Naive thymus-derived CD8-positive, alpha-beta T cell (primary cell): Measurements from ENCODE around the gene ISCU. TPM values are rescaled to one million over a fixed set of nuclear protein-coding genes. Genes with fewer than 3 reads are reported as not detected.

Source experiments
- ATAC-seq, 2 donors: fragments of 150-1000 bp; cut with Tn5 transposase in 1 of 2; sonication (Bioruptor Pico), chemical (Tn5 transposase) in 1 of 2; 1 replicate in 1 of 2; 2 replicates in 1 of 2; pipeline ENCODE4 v1.10.0; 2021; ENCODE audit warnings: mild to moderate bottlenecking in 2 of 2, moderate library complexity in 2 of 2
- POLR2A ChIA-PET: fragments of 350-600 bp; sonication (Branson Sonifier 250); formaldehyde crosslinking; loops from one replicate; lab custom pipeline; 2021; ENCODE audit warnings: antibody characterized with exemption; lab: Charles Lee
- DNase-seq, 10 donors: peaks; one replicate each; pipeline versions ENCODE4 v3.0.0 to v3.0.0-alpha.2; 2020 to 2022
- H3K27ac Mint-ChIP-seq, 10 donors: one replicate each; pipeline ENCODE4 v1.8.0; 2020 to 2022; ENCODE audit warnings: mild to moderate bottlenecking in 10 of 10, mixed read lengths in 10 of 10, moderate library complexity in 4 of 10, inconsistent platforms in 1 of 10
- H3K27me3 Mint-ChIP-seq, 5 donors: one replicate each; pipeline ENCODE4 v1.8.0; 2021 to 2022; ENCODE audit warnings: mixed read lengths in 5 of 5
- H3K36me3 Mint-ChIP-seq, 3 donors: one replicate each; pipeline ENCODE4 v1.8.0; 2020 to 2022; ENCODE audit warnings: mixed read lengths in 3 of 3, mild to moderate bottlenecking in 2 of 3, inconsistent platforms in 1 of 3
- H3K4me1 Mint-ChIP-seq, 4 donors: one replicate each; pipeline ENCODE4 v1.8.0; 2021 to 2022; ENCODE audit warnings: mixed read lengths in 4 of 4
- H3K4me3 Mint-ChIP-seq, 10 donors: one replicate each; pipeline ENCODE4 v1.8.0; 2020 to 2022; ENCODE audit warnings: mild to moderate bottlenecking in 10 of 10, mixed read lengths in 10 of 10, moderate library complexity in 6 of 10, inconsistent platforms in 1 of 10
- H3K9me3 Mint-ChIP-seq, 9 donors: one replicate each; pipeline ENCODE4 v1.8.0; 2020 to 2022; ENCODE audit warnings: mixed read lengths in 9 of 9, mild to moderate bottlenecking in 3 of 9, inconsistent platforms in 1 of 9, moderate library complexity in 1 of 9
- polyA plus RNA-seq, 3 donors: library from polyadenylated mRNA; unstranded; fragments of 300-500 nt; fragmentation: Illumina TruSeq; gene quantifications; one replicate each; pipeline ENCODE4 v1.2.3, GENCODE V29; 2021
- total RNA-seq, 8 experiments: library from RNA in 2 of 8; stranded (reverse) in 2 of 8; gene quantifications; one replicate each; pipeline ENCODE4 v1.2.3 and lab custom pipeline; 2021 to 2026

The ISCU gene
- total and polyA plus RNA-seq, 5 experiments from 2014 or later, result 176 to 373 (median 287) TPM

GRCh38 chr12:108594960-108595710, 32.7 kb downstream of the ISCU start:
- Mint-ChIP-seq H3K27ac (no peak overlapping the region), H3K4me1 (peaks cover 0 to 2% (median 0%) of the 10 kb centered on the region in 4 donors), H3K4me3 (no peak overlapping the region), H3K9me3 (no peaks in the 10 kb centered on the region), H3K36me3 (no peaks in the 10 kb centered on the region), H3K27me3 (no peaks in the 10 kb centered on the region)
- POLR2A ChIA-PET, result interaction anchor here (1.3 kb wide), 1 partner anchor 22 kb away, joined by 3 read pairs; no protein-coding TSS in a partner anchor
- ATAC-seq, result no peak
- DNase-seq, result no peak

GRCh38 chr12:108595711-108596647, 33.6 kb downstream of the ISCU start:
- Mint-ChIP-seq H3K27ac (no peak overlapping the region), H3K9me3 (no peaks in the 10 kb centered on the region), H3K4me1 (peaks cover 0 to 2% (median 0%) of the 10 kb centered on the region in 4 donors), H3K27me3 (no peaks in the 10 kb centered on the region), H3K4me3 (no peak overlapping the region), H3K36me3 (no peaks in the 10 kb centered on the region)
- ATAC-seq, result no peak
- POLR2A ChIA-PET, result interaction anchor here (1.3 kb wide), 1 partner anchor 21 kb away, joined by 3 read pairs; no protein-coding TSS in a partner anchor
- DNase-seq, result no peak

DNA sequence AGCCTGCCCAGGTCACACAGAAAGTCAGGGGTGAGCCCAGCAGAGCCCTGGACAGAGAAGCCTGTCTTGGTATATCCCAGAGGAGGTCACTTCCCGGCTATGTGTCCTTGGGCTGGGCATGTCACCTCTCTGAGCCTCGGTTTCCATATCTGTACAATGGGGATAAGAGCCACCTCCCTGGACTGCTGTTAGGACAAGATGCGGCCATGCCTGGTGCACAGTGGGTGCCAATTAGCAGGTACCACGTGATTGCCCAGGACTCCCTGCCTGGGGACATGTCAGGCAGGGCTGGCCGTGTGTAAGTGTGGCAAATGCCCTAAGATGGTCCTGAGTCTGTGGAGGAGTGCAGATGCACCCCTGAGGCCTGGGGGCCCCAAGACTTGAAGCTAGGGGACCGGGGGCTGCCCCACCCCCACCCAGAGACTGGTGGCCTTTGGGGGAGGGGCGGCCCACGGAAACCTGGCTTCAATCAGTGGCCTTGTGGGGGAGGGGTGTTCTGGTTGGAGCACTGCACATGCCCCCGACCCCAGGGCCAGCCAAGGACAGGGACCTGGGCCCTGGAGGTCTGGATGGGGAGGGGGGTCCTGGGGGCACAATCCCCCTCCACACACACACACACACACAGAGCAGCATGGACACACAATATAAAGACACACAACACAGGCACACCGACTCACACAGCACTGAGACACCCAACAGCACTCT, 34.6 kb downstream of the ISCU start:
- no peaks in the 10 kb centered on the region for H3K27me3 Mint-ChIP-seq
- H3K36me3 Mint-ChIP-seq, result no peaks in the 10 kb centered on the region
- ATAC-seq (no peak), DNase-seq (no peak)
- peaks cover 0 to 2% (median 0%) of the 10 kb centered on the region in 4 donors for H3K4me1 Mint-ChIP-seq
- H3K27ac Mint-ChIP-seq, result no peak overlapping the region
- H3K9me3 Mint-ChIP-seq, result no peaks in the 10 kb centered on the region
- no peak overlapping the region for H3K4me3 Mint-ChIP-seq
- POLR2A ChIA-PET, result interaction anchor here (0.7 kb wide), 1 partner anchor 31 kb away, joined by 3 read pairs; no protein-coding TSS in a partner anchor

- Mint-ChIP-seq H3K4me3 (no peak within 1 kb of the TSS), H3K27ac (peak within 1 kb of the TSS in 4 of 10 donors; percentile 9 to 65 (median 36)), H3K36me3 (no peaks in the 10 kb centered on the region), H3K9me3 (no peaks in the 10 kb centered on the region), H3K4me1 (peaks cover 0 to 2% (median 0%) of the 10 kb centered on the region in 4 donors), H3K27me3 (no peaks in the 10 kb centered on the region)
- no peak for DNase-seq
- ATAC-seq, result no peak
- POLR2A ChIA-PET, result no interaction called here
Measured at GRCh38 chr12:108597559-108598471, 35.4 kb downstream of the ISCU start, which contains the start of gene TMEM119. TMEM119 (minus strand) TSS chr12:108598084; CDS start chr12:108592383, 5,701 bp downstream.

GRCh38 chr12:108598553-108599250, 36.3 kb downstream of the ISCU start:
- Mint-ChIP-seq H3K36me3 (no peaks in the 10 kb centered on the region), H3K4me3 (no peak overlapping the region)
- POLR2A ChIA-PET, result no interaction called here

GRCh38 chr12:108599541-108599940, 37.1 kb downstream of the ISCU start:
- no peak overlapping the region for H3K4me3 Mint-ChIP-seq
- DNase-seq (no peak), ATAC-seq (no peak)
- peaks cover 0 to 2% (median 0%) of the 10 kb centered on the region in 4 donors for H3K4me1 Mint-ChIP-seq
- H3K36me3 Mint-ChIP-seq, result no peaks in the 10 kb centered on the region
- POLR2A ChIA-PET, result interaction anchor here (1.6 kb wide), 1 partner anchor 22 kb away, joined by 3 read pairs; no protein-coding TSS in a partner anchor
- H3K27ac Mint-ChIP-seq, result peak overlapping the region in 1 of 10 donors; percentile 14
- no peaks in the 10 kb centered on the region for H3K9me3 Mint-ChIP-seq
- no peaks in the 10 kb centered on the region for H3K27me3 Mint-ChIP-seq

More at GRCh38 chr12:108598553-108599250, 36.3 kb downstream of the ISCU start:
- Mint-ChIP-seq H3K27ac (peak overlapping the region in 2 of 10 donors; percentile 9 to 41), H3K9me3 (no peaks in the 10 kb centered on the region), H3K27me3 (no peaks in the 10 kb centered on the region), H3K4me1 (peaks cover 0 to 2% (median 0%) of the 10 kb centered on the region in 4 donors)
- ATAC-seq (no peak), DNase-seq (no peak)

- DNase-seq, result no peak
- Mint-ChIP-seq H3K27ac (peak overlapping the region in 1 of 10 donors; percentile 14), H3K36me3 (no peaks in the 10 kb centered on the region), H3K9me3 (no peaks in the 10 kb centered on the region), H3K4me3 (no peak overlapping the region), H3K27me3 (no peaks in the 10 kb centered on the region), H3K4me1 (peaks cover 0 to 2% (median 0%) of the 10 kb centered on the region in 4 donors)
- ATAC-seq, result no peak
- POLR2A ChIA-PET, result interaction anchor here (1.6 kb wide), 1 partner anchor 21 kb away, joined by 3 read pairs; no protein-coding TSS in a partner anchor
Measured at GRCh38 chr12:108599948-108600701, 37.7 kb downstream of the ISCU start.

- no peak overlapping the region for H3K4me3 Mint-ChIP-seq
- ATAC-seq, result no peak
- no peaks in the 10 kb centered on the region for H3K9me3 Mint-ChIP-seq
Measured at GRCh38 chr12:108600702-108601007, 38.3 kb downstream of the ISCU start.

GRCh38 chr12:108602209-108602705, 39.9 kb downstream of the ISCU start:
- no peaks in the 10 kb centered on the region for H3K9me3 Mint-ChIP-seq
- POLR2A ChIA-PET, result no interaction called here
- DNase-seq (no peak), ATAC-seq (no peak)
- H3K4me1 Mint-ChIP-seq, result peaks cover 0 to 2% (median 0%) of the 10 kb centered on the region in 4 donors
- H3K4me3 Mint-ChIP-seq, result no peak overlapping the region
- no peak overlapping the region for H3K27ac Mint-ChIP-seq
- H3K36me3 Mint-ChIP-seq, result no peaks in the 10 kb centered on the region
- H3K27me3 Mint-ChIP-seq, result no peaks in the 10 kb centered on the region

More at GRCh38 chr12:108600702-108601007, 38.3 kb downstream of the ISCU start:
- no peak for DNase-seq
- H3K27ac Mint-ChIP-seq, result peak overlapping the region in 1 of 10 donors; percentile 60
- POLR2A ChIA-PET, result interaction anchor here (1.6 kb wide), 1 partner anchor 20 kb away, joined by 3 read pairs; no protein-coding TSS in a partner anchor
- no peaks in the 10 kb centered on the region for H3K36me3 Mint-ChIP-seq
- no peaks in the 10 kb centered on the region for H3K27me3 Mint-ChIP-seq
- peaks cover 0 to 2% (median 0%) of the 10 kb centered on the region in 4 donors for H3K4me1 Mint-ChIP-seq

- H3K36me3 Mint-ChIP-seq, result no peaks in the 10 kb centered on the region
- peaks cover 0 to 2% (median 0%) of the 10 kb centered on the region in 4 donors for H3K4me1 Mint-ChIP-seq
- H3K4me3 Mint-ChIP-seq, result no peak overlapping the region
- H3K27ac Mint-ChIP-seq, result peak overlapping the region in 2 of 10 donors; percentile 29 to 62
- H3K9me3 Mint-ChIP-seq, result no peaks in the 10 kb centered on the region
- ATAC-seq, result no peak
- no peaks in the 10 kb centered on the region for H3K27me3 Mint-ChIP-seq
- POLR2A ChIA-PET, result no interaction called here
- no peak for DNase-seq
Measured at GRCh38 chr12:108602976-108603704, 40.7 kb downstream of the ISCU start.
